ENCODE measurements around the gene ARHGAP21.

The ARHGAP21 gene

DNA sequence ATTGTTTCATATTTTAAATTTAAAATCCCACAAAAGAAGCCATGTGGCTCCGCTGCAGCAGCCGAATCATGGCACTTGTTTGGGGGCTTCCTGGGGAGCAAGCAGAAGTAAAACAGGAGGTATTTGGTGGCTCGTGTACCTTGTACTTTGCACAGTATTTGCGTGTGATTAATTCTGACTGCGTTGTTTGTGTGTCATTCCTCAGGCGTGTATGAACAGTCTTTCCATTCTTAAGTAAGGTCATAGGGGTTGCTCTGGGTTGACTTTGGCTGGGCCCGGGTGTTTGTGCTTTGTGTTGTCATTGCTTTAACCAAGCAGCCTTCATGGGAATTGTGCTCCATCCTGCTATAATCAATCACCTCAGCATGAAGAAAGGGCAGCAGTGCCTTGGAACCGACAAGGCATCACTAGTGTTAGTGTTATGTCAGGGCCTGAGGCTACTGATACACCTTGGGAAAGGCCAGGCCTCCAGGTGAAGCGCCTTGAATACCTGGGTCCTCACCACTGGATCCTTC is 182.4 kb downstream of the ARHGAP21 start:
- DNase-seq (ENCODE audit: low read depth) = no peak
- TF ChIP-seq, protein P1, sequence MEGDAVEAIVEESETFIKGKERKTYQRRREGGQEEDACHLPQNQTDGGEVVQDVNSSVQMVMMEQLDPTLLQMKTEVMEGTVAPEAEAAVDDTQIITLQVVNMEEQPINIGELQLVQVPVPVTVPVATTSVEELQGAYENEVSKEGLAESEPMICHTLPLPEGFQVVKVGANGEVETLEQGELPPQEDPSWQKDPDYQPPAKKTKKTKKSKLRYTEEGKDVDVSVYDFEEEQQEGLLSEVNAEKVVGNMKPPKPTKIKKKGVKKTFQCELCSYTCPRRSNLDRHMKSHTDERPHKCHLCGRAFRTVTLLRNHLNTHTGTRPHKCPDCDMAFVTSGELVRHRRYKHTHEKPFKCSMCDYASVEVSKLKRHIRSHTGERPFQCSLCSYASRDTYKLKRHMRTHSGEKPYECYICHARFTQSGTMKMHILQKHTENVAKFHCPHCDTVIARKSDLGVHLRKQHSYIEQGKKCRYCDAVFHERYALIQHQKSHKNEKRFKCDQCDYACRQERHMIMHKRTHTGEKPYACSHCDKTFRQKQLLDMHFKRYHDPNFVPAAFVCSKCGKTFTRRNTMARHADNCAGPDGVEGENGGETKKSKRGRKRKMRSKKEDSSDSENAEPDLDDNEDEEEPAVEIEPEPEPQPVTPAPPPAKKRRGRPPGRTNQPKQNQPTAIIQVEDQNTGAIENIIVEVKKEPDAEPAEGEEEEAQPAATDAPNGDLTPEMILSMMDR (conservative IDR thresholded peaks at IDR 0.05; ENCODE audit: low read depth, low read length) = no peak
- no peak overlapping the region for H3K4me3 ChIP-seq (ENCODE audit: low read length)

DNA sequence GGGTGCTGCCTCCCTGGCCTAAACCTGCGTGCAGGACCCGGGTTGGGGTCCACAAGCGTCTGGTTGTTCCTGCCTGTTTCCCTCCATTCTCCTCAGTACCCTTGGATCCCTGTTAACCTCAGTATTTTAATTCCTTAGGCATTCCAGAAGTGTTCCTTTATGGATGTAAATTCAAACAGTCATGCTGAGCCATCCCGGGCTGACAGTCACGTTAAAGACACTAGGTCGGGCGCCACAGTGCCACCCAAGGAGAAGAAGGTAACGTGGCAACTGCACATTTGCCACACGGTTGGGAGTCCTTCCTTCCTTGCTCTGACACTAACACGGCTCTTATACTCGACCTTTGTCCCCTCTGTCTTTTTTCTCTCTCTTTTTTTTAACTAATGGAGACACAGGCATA is 187.1 kb downstream of the ARHGAP21 start:
- TF ChIP-seq, protein P1 (conservative IDR thresholded peaks at IDR 0.05; ENCODE audit: low read depth, low read length) = no peak
- no peak for DNase-seq (ENCODE audit: low read depth)
- H3K4me3 ChIP-seq (ENCODE audit: low read length) = no peak overlapping the region

DNA sequence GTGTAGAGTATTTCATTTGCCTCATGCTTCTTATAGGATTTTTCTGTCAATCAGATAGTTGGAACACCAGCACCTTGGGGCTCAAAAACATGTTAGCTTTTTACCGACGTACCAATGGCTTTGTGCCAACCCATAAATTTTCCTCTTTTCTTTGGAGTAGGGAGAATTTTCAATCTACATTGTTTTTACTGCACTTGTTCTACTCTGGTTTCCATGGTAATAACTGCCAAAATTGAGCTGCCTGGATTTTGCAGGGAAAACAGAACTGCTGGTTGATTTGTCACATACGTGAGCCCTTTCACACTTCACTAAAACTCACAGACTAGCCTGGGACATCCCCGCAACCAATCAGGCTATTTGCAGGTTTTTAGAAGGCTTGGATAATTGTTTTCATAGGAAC is 189.7 kb downstream of the ARHGAP21 start:
- TF ChIP-seq, protein P1 (conservative IDR thresholded peaks at IDR 0.05; ENCODE audit: low read depth, low read length) = no peak
- DNase-seq (ENCODE audit: low read depth) = no peak

More for the DNA sequence above, 189.7 kb downstream of the ARHGAP21 start:
- no peak overlapping the region for H3K4me3 ChIP-seq (ENCODE audit: low read length)
